PC-3 (cell line): Measurements from ENCODE around the gene MYH6. TPM values are rescaled to one million over a fixed set of nuclear protein-coding genes. Genes with fewer than 3 reads are reported as not detected.
"Not testable (repeated sequence)": the region's sequence is repeated elsewhere in the genome, so short reads cannot be mapped to it uniquely, and the experiment has no call there.

Experiments
- ATAC-seq: fragments of 200-7000 bp; cut with Tn5 transposase; 2 replicates; pipeline ENCODE4 v1.9.1; 2020; ENCODE audit warnings: mild to moderate bottlenecking, moderate library complexity
- BruUV-seq: library from RNA; stranded (reverse); fragments of 400-500 nt; replicated peaks from 2 replicates; lab custom pipeline; 2021; lab: Mats Ljungman, UMichigan
- CTCF ChIA-PET: fragments of 300-600 bp; sonication (Branson Sonifier 250); formaldehyde crosslinking; loops from one replicate; lab custom pipeline; 2022; ENCODE audit warnings: antibody characterized with exemption; lab: Charles Lee
- POLR2A ChIA-PET: fragments of 300-600 bp; sonication (Branson Sonifier 250); formaldehyde crosslinking; loops from one replicate; lab custom pipeline; 2022; ENCODE audit warnings: antibody characterized with exemption; ENCODE audit not compliant: unreplicated experiment; lab: Charles Lee
- DNase-seq: peaks from one replicate; pipeline ENCODE4 v3.0.0-alpha.2; 2015
- H2AFZ ChIP-seq: fragments of 300-600 bp; sonication (generic); 2 replicates; pipeline ENCODE4 v1.6.0; 2016; ENCODE audit warnings: antibody characterized with exemption, low read length
- H3F3A ChIP-seq: fragments of 300-600 bp; sonication (generic); one replicate; pipeline ENCODE4 v1.6.0; 2017; ENCODE audit warnings: antibody characterized with exemption, low read length, control low read depth, mild to moderate bottlenecking; ENCODE audit not compliant: unreplicated experiment
- H3K27ac ChIP-seq: fragments of 300-600 bp; sonication (generic); 2 replicates; pipeline ENCODE4 v1.5.1; 2016; ENCODE audit warnings: mild to moderate bottlenecking, low read length
- H3K27me3 ChIP-seq: fragments of 300-600 bp; sonication (generic); 2 replicates; pipeline ENCODE4 v1.6.1; 2016; ENCODE audit warnings: low read length, mixed read lengths
- H3K36me3 ChIP-seq: fragments of 300-600 bp; sonication (generic); 2 replicates; pipeline ENCODE4 v1.6.1; 2016; ENCODE audit warnings: low read depth, mixed run types, low read length, mixed read lengths
- H3K4me1 ChIP-seq: fragments of 300-600 bp; sonication (generic); 2 replicates; pipeline ENCODE4 v1.5.1; 2016; ENCODE audit warnings: low read length; ENCODE audit not compliant: insufficient read depth
- H3K4me2 ChIP-seq: fragments of 300-600 bp; sonication (generic); 2 replicates; pipeline ENCODE4 v1.6.0; 2016; ENCODE audit warnings: low read length
- H3K4me3 ChIP-seq: fragments of 300-600 bp; sonication (generic); 2 replicates; pipeline ENCODE4 v1.5.1; 2016; ENCODE audit warnings: mild to moderate bottlenecking, low read length, mixed read lengths
- H3K79me2 ChIP-seq: fragments of 300-600 bp; sonication (generic); 2 replicates; pipeline ENCODE4 v1.6.1; 2017; ENCODE audit warnings: low read length, mixed read lengths
- H3K9ac ChIP-seq: fragments of 300-600 bp; sonication (generic); 2 replicates; pipeline ENCODE4 v1.6.0; 2016; ENCODE audit warnings: mild to moderate bottlenecking, low read length
- H3K9me2 ChIP-seq: fragments of 300-600 bp; sonication (generic); replicated peaks from 2 replicates; pipeline ENCODE4 v1.6.1; 2016; ENCODE audit warnings: mixed run types, low read length, mixed read lengths
- H3K9me3 ChIP-seq: fragments of 300-600 bp; sonication (generic); 2 replicates; pipeline ENCODE4 v1.6.1; 2016; ENCODE audit warnings: low read length, mixed read lengths
- H4K20me1 ChIP-seq: fragments of 300-600 bp; sonication (generic); 2 replicates; pipeline ENCODE4 v1.6.1; 2016; ENCODE audit warnings: low read length, mixed read lengths
- CTCF ChIP-seq: fragments of 300-600 bp; sonication (generic); conservative IDR thresholded peaks from 2 replicates; pipeline ENCODE4 v1.5.1; 2017; ENCODE audit warnings: antibody characterized with exemption, low read depth, mild to moderate bottlenecking, low read length
- EZH2 ChIP-seq: fragments of 300-600 bp; sonication (generic); IDR thresholded peaks from one replicate; pipeline ENCODE4 v1.6.1; 2017; ENCODE audit warnings: antibody characterized with exemption, mild to moderate bottlenecking, low read length; ENCODE audit not compliant: unreplicated experiment
- EZH2phosphoT487 ChIP-seq: fragments of 300-600 bp; sonication (generic); IDR thresholded peaks from 2 replicates; pipeline ENCODE4 v1.6.1; 2018; ENCODE audit warnings: mild to moderate bottlenecking, antibody characterized with exemption, low read length, borderline replicate concordance
- intact Hi-C: fragments of 100-400 bp; cut with micrococcal nuclease; formaldehyde crosslinking; loops from 2 replicates; pipeline ENCODE4 v1.9.0; 2023
- total RNA-seq: library from RNA; depleted of rRNA; stranded (reverse); fragments of >200 nt; gene quantifications from 2 replicates; pipeline ENCODE4 v1.2.3, GENCODE V29; 2014

The MYH6 gene
- total RNA-seq, 1 experiment from 2014 or later: not detected

GRCh38 chr14:23423657-23424056, 15.6 kb upstream of the MYH6 start:
- ATAC-seq (no peak), DNase-seq (no peak)
- Histone ChIP-seq H4K20me1 (no peaks in the 10 kb centered on the region), H3K27ac (no peak overlapping the region), H3K79me2 (no peaks in the 10 kb centered on the region), H3K4me3 (no peak overlapping the region), H3K4me1 (no peaks in the 10 kb centered on the region), H3K36me3 (no peaks in the 10 kb centered on the region), H3K9me3 (no peaks in the 10 kb centered on the region), H3K4me2 (no peak overlapping the region), H3K27me3 (peaks cover 48% of the 10 kb centered on the region), H3K9me2 (no peaks in the 10 kb centered on the region), H3F3A (no peaks in the 10 kb centered on the region), H3K9ac (no peak overlapping the region), H2AFZ (no peak overlapping the region)
- CTCF ChIA-PET: no interaction called here
- BruUV-seq: no TSS peak
- intact Hi-C loops: no loop called here
- TF ChIP-seq EZH2phosphoT487 (no peak), CTCF (no peak), EZH2 (no peak)
- POLR2A ChIA-PET: no interaction called here

- Histone ChIP-seq H3K36me3 (no peaks in the 10 kb centered on the region), H3K9me2 (no peaks in the 10 kb centered on the region), H4K20me1 (no peaks in the 10 kb centered on the region), H3K27me3 (peaks cover 59% of the 10 kb centered on the region), H3F3A (no peaks in the 10 kb centered on the region), H3K4me3 (no peak overlapping the region), H3K79me2 (no peaks in the 10 kb centered on the region), H3K4me2 (no peak overlapping the region), H3K9ac (no peak overlapping the region), H2AFZ (no peak overlapping the region), H3K9me3 (no peaks in the 10 kb centered on the region), H3K4me1 (no peaks in the 10 kb centered on the region), H3K27ac (no peak overlapping the region)
- TF ChIP-seq EZH2phosphoT487: no peak
- no peak for TF ChIP-seq CTCF
- TF ChIP-seq EZH2: no peak
- ChIA-PET POLR2A (no interaction called here), CTCF (no interaction called here)
- no peak for ATAC-seq
- intact Hi-C loops: no loop called here
- no TSS peak for BruUV-seq
- DNase-seq: no peak
Measured at GRCh38 chr14:23421594-23421993, 13.5 kb upstream of the MYH6 start.

- H3K9me2 ChIP-seq, H3K79me2 ChIP-seq, DNase-seq, POLR2A ChIA-PET, H3K4me3 ChIP-seq, intact Hi-C loops, H3K27ac ChIP-seq, H4K20me1 ChIP-seq, ATAC-seq, H2AFZ ChIP-seq, H3K9me3 ChIP-seq, H3F3A ChIP-seq, H3K4me1 ChIP-seq, H3K36me3 ChIP-seq, BruUV-seq, H3K9ac ChIP-seq, H3K4me2 ChIP-seq, CTCF ChIA-PET: not testable (repeated sequence)
- peaks cover 78% of the 10 kb centered on the region for H3K27me3 ChIP-seq
Measured at GRCh38 chr14:23419646-23420045, 11.6 kb upstream of the MYH6 start.
